OCI-LY7 (cell line): ENCODE data around the gene OR2T12. TPM values are rescaled to one million over a fixed set of nuclear protein-coding genes. Genes with fewer than 3 reads are reported as not detected.
"Not testable (repeated sequence)": the region's sequence is repeated elsewhere in the genome, so short reads cannot be mapped to it uniquely, and the experiment has no call there.

ENCODE experiments used
- BruUV-seq: library from RNA; stranded (reverse); fragments of 400-500 nt; replicated peaks from 2 replicates; lab custom pipeline; 2021; lab: Mats Ljungman, UMichigan
- CTCF ChIA-PET: fragments of 300-600 bp; sonication (Branson Sonifier 250); formaldehyde crosslinking; loops from one replicate; lab custom pipeline; 2022; ENCODE audit warnings: antibody characterized with exemption; ENCODE audit not compliant: unreplicated experiment; lab: Charles Lee
- POLR2A ChIA-PET: fragments of 300-600 bp; sonication (Branson Sonifier 250); formaldehyde crosslinking; loops from one replicate; lab custom pipeline; 2022; ENCODE audit warnings: antibody characterized with exemption; lab: Charles Lee
- DNase-seq: peaks from one replicate; pipeline ENCODE4 v3.0.0-alpha.2; 2015; ENCODE audit warnings: low spot score
- H2AFZ ChIP-seq: fragments of 200-600 bp; sonication (generic), shearing (Covaris generic); 2 replicates; pipeline ENCODE4 v1.6.1; 2014; ENCODE audit warnings: mild to moderate bottlenecking, antibody characterized with exemption, low read length, moderate library complexity
- H3K27ac ChIP-seq: fragments of 200-600 bp; sonication (generic); 2 replicates; pipeline ENCODE4 v1.5.1; 2014; ENCODE audit warnings: mixed run types, low read depth, mild to moderate bottlenecking, moderate library complexity, low read length, inconsistent platforms; ENCODE audit not compliant: poor library complexity, severe bottlenecking
- H3K36me3 ChIP-seq: fragments of 200-600 bp; sonication (generic); 2 replicates; pipeline ENCODE4 v1.6.1; 2014; ENCODE audit warnings: mild to moderate bottlenecking, antibody characterized with exemption, low read length, moderate library complexity, mixed read lengths; ENCODE audit not compliant: insufficient read depth
- H3K4me1 ChIP-seq: fragments of 200-600 bp; sonication (generic); 2 replicates; pipeline ENCODE4 v1.5.1; 2014; ENCODE audit warnings: mild to moderate bottlenecking, low read length; ENCODE audit not compliant: insufficient read depth, poor library complexity, severe bottlenecking
- H3K4me2 ChIP-seq: fragments of 200-600 bp; sonication (generic); 2 replicates; pipeline ENCODE4 v1.6.1; 2014; ENCODE audit warnings: mild to moderate bottlenecking, low read length
- H3K4me3 ChIP-seq: fragments of 200-600 bp; sonication (generic); 2 replicates; pipeline ENCODE4 v1.5.1; 2014; ENCODE audit warnings: mild to moderate bottlenecking, low read depth, low read length; ENCODE audit not compliant: poor library complexity, severe bottlenecking
- H3K79me2 ChIP-seq: fragments of 200-600 bp; sonication (generic); 2 replicates; pipeline ENCODE4 v1.6.1; 2016; ENCODE audit warnings: low read depth, mild to moderate bottlenecking, low read length, moderate library complexity, mixed read lengths; ENCODE audit not compliant: insufficient read depth
- H3K9me2 ChIP-seq: fragments of 200-600 bp; sonication (generic); 2 replicates; pipeline ENCODE4 v1.6.1; 2016; ENCODE audit warnings: mild to moderate bottlenecking, low read length, mixed read lengths; ENCODE audit not compliant: insufficient read depth
- H3K9me3 ChIP-seq: fragments of 200-600 bp; sonication (generic); 2 replicates; pipeline ENCODE4 v1.6.1; 2014; ENCODE audit warnings: mild to moderate bottlenecking, mixed run types, low read length, mixed read lengths
- H4K20me1 ChIP-seq: fragments of 200-600 bp; sonication (generic); 2 replicates; pipeline ENCODE4 v1.6.1; 2014; ENCODE audit warnings: mild to moderate bottlenecking, antibody characterized with exemption, low read length, moderate library complexity, mixed read lengths; ENCODE audit not compliant: insufficient read depth
- CTCF ChIP-seq: fragments of 200-600 bp; sonication (generic); conservative IDR thresholded peaks from 2 replicates; pipeline ENCODE4 v1.5.1; 2014; ENCODE audit warnings: mild to moderate bottlenecking, antibody characterized with exemption, low read length, moderate library complexity, mixed read lengths
- EZH2phosphoT487 ChIP-seq: fragments of 200-600 bp; sonication (generic); IDR thresholded peaks from 2 replicates; pipeline ENCODE4 v1.6.1; 2018; ENCODE audit warnings: low read depth, borderline replicate concordance, mild to moderate bottlenecking, mixed run types, antibody characterized with exemption, low read length, moderate library complexity, mixed read lengths
- intact Hi-C: fragments of 100-400 bp; cut with micrococcal nuclease; formaldehyde crosslinking; loops from one replicate; pipeline ENCODE4 v1.10.0; 2022; ENCODE audit not compliant: unreplicated experiment
- total RNA-seq, 2 experiments: library from RNA; depleted of rRNA in 1 of 2; stranded (reverse); fragments of >200 nt in 1 of 2; shearing (Covaris generic) in 1 of 2; gene quantifications; 2 replicates each; pipeline ENCODE4 v1.2.3, GENCODE V29; 2014 to 2022

The OR2T12 gene
- total RNA-seq, 2 experiments from 2014 or later, result not detected

- no peaks in the 10 kb centered on the region for H4K20me1 ChIP-seq
- TF ChIP-seq CTCF (no peak), EZH2phosphoT487 (no peak)
- no peak within 1 kb of the TSS for H3K27ac ChIP-seq
- no peak within 1 kb of the TSS for H2AFZ ChIP-seq
- H3K9me3 ChIP-seq, result no peaks in the 10 kb centered on the region
- no peaks in the 10 kb centered on the region for H3K79me2 ChIP-seq
- CTCF ChIA-PET, result no interaction called here
- no peak within 1 kb of the TSS for H3K4me3 ChIP-seq
- H3K36me3 ChIP-seq, result no peaks in the 10 kb centered on the region
- intact Hi-C loops, result no loop called here
- DNase-seq, result no peak
- H3K4me2 ChIP-seq, result no peak within 1 kb of the TSS
- POLR2A ChIA-PET, result no interaction called here
- H3K4me1 ChIP-seq, result no peaks in the 10 kb centered on the region
- BruUV-seq, result no TSS peak
- H3K9me2 ChIP-seq, result no peaks in the 10 kb centered on the region
Measured at GRCh38 chr1:248277876-248278275, 25.3 kb downstream of the OR2T12 start, which contains the start of gene OR2T33. TSS of gene OR2T33 (minus strand) at chr1:248277976. CDS start at chr1:248273814, 4,162 bp downstream.

GRCh38 chr1:248273225-248273624 is 30.0 kb downstream of the OR2T12 start:
- H3K9me2 ChIP-seq, intact Hi-C loops, H3K4me3 ChIP-seq, CTCF ChIA-PET, H3K27ac ChIP-seq, BruUV-seq, H4K20me1 ChIP-seq, H2AFZ ChIP-seq, DNase-seq, H3K79me2 ChIP-seq, H3K4me2 ChIP-seq, H3K9me3 ChIP-seq, H3K36me3 ChIP-seq, POLR2A ChIA-PET, H3K4me1 ChIP-seq: not testable (repeated sequence)

GRCh38 chr1:248268178-248268577 is 35.0 kb downstream of the OR2T12 start:
- POLR2A ChIA-PET, result no interaction called here
- Histone ChIP-seq H3K36me3 (no peaks in the 10 kb centered on the region), H3K79me2 (no peaks in the 10 kb centered on the region), H3K4me3 (no peak overlapping the region), H3K27ac (no peak overlapping the region), H3K9me2 (no peaks in the 10 kb centered on the region), H3K4me1 (no peaks in the 10 kb centered on the region), H4K20me1 (no peaks in the 10 kb centered on the region), H3K4me2 (no peak overlapping the region), H2AFZ (no peak overlapping the region), H3K9me3 (no peaks in the 10 kb centered on the region)
- TF ChIP-seq EZH2phosphoT487, result no peak
- TF ChIP-seq CTCF, result no peak
- CTCF ChIA-PET, result no interaction called here
- no TSS peak for BruUV-seq
- intact Hi-C loops, result no loop called here
- no peak for DNase-seq

GRCh38 chr1:248259309-248259708 is 43.9 kb downstream of the OR2T12 start:
- H4K20me1 ChIP-seq, H3K36me3 ChIP-seq, DNase-seq, intact Hi-C loops, H3K4me1 ChIP-seq, H3K9me3 ChIP-seq, H3K79me2 ChIP-seq, BruUV-seq, H3K4me3 ChIP-seq, H3K9me2 ChIP-seq, H3K27ac ChIP-seq, H2AFZ ChIP-seq, CTCF ChIA-PET, H3K4me2 ChIP-seq: not testable (repeated sequence)
- POLR2A ChIA-PET, result interaction anchor here (2.2 kb wide), 1 partner anchor 16 kb away, joined by 5 read pairs; no protein-coding TSS in a partner anchor
